Chondrocyte (in vitro differentiated cells): Measurements from ENCODE around the gene GREB1. TPM values are rescaled to one million over a fixed set of nuclear protein-coding genes. Genes with fewer than 3 reads are reported as not detected.
A peak's percentile ranks its signal among the peaks of the same experiment; 100 is the strongest.

Experiments used
- DNase-seq: peaks from one replicate; pipeline ENCODE4 v3.0.0; 2021; ENCODE audit warnings: mixed read lengths, low spot score
- H3K27ac Mint-ChIP-seq: one replicate; pipeline ENCODE4 v1.8.0; 2021; ENCODE audit warnings: mild to moderate bottlenecking, moderate library complexity, mixed read lengths; ENCODE audit not compliant: unreplicated experiment
- H3K27me3 Mint-ChIP-seq: 2 replicates; pipeline ENCODE4 v1.8.0; 2021; ENCODE audit warnings: low read depth, mixed read lengths
- H3K36me3 Mint-ChIP-seq: 2 replicates; pipeline ENCODE4 v1.8.0; 2021; ENCODE audit warnings: low read depth, mixed read lengths
- H3K4me1 Mint-ChIP-seq: 2 replicates; pipeline ENCODE4 v1.8.0; 2021; ENCODE audit warnings: low read depth, mild to moderate bottlenecking, mixed read lengths
- H3K4me3 Mint-ChIP-seq: one replicate; pipeline ENCODE4 v1.8.0; 2021; ENCODE audit warnings: mild to moderate bottlenecking, moderate library complexity, mixed read lengths; ENCODE audit not compliant: unreplicated experiment
- H3K9me3 Mint-ChIP-seq: 2 replicates; pipeline ENCODE4 v1.8.0; 2021; ENCODE audit warnings: low read depth, mixed read lengths
- total RNA-seq: library from RNA; stranded (reverse); gene quantifications from 3 replicates; pipeline ENCODE4 v1.2.1, GENCODE V29; 2021
- TF ChIP-seq, protein P1 (sequence below): fragments of 200-600 bp; sonication (generic); IDR thresholded peaks from 2 replicates; pipeline ENCODE4 v1.5.0; 2021; ENCODE audit warnings: antibody characterized with exemption, mild to moderate bottlenecking, moderate library complexity

The GREB1 gene
- total RNA-seq, 1 donor from 2014 or later: 0.52 TPM

DNA sequence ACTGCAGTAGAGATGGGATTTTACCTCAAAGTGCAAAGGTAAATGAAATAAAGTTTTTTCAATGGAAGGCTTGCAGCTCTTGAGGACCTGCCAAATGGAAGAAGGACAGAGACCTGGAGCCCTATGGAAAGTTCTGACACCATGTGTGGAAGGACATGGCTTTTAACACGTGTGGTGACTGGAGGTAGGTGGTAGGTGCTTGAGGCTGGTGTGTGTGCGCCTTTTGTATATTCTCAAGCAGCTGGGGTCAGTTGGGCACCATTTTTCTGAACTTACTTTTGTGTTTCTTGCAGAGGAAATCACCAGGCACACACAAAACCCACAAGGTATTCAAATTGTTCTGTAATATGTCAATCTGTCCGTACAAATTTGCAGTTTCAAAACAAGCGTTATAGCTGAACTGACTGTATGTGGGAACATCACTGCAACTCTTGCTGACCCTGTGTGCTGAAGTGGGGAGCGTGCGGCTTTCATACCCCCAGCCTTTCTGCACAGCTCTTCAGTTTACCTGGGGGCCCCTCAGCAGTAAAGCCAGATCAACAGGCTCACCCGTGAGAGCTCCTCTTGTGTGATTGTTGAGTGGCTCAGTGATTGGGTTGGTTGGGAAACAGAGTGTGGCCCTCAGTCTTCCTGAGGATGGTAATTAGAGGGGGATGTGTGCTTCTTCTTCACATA lies 363 bp downstream of the GREB1 start:
- TF ChIP-seq, protein P1, sequence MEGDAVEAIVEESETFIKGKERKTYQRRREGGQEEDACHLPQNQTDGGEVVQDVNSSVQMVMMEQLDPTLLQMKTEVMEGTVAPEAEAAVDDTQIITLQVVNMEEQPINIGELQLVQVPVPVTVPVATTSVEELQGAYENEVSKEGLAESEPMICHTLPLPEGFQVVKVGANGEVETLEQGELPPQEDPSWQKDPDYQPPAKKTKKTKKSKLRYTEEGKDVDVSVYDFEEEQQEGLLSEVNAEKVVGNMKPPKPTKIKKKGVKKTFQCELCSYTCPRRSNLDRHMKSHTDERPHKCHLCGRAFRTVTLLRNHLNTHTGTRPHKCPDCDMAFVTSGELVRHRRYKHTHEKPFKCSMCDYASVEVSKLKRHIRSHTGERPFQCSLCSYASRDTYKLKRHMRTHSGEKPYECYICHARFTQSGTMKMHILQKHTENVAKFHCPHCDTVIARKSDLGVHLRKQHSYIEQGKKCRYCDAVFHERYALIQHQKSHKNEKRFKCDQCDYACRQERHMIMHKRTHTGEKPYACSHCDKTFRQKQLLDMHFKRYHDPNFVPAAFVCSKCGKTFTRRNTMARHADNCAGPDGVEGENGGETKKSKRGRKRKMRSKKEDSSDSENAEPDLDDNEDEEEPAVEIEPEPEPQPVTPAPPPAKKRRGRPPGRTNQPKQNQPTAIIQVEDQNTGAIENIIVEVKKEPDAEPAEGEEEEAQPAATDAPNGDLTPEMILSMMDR: no peak
- H3K36me3 Mint-ChIP-seq: no peaks in the 10 kb centered on the region
- H3K27me3 Mint-ChIP-seq: peaks cover 42% of the 10 kb centered on the region
- no peak overlapping the region for H3K4me3 Mint-ChIP-seq
- no peak for DNase-seq
- H3K27ac Mint-ChIP-seq: no peak overlapping the region
- peaks cover under 1% of the 10 kb centered on the region for H3K4me1 Mint-ChIP-seq
- H3K9me3 Mint-ChIP-seq: no peaks in the 10 kb centered on the region

DNA sequence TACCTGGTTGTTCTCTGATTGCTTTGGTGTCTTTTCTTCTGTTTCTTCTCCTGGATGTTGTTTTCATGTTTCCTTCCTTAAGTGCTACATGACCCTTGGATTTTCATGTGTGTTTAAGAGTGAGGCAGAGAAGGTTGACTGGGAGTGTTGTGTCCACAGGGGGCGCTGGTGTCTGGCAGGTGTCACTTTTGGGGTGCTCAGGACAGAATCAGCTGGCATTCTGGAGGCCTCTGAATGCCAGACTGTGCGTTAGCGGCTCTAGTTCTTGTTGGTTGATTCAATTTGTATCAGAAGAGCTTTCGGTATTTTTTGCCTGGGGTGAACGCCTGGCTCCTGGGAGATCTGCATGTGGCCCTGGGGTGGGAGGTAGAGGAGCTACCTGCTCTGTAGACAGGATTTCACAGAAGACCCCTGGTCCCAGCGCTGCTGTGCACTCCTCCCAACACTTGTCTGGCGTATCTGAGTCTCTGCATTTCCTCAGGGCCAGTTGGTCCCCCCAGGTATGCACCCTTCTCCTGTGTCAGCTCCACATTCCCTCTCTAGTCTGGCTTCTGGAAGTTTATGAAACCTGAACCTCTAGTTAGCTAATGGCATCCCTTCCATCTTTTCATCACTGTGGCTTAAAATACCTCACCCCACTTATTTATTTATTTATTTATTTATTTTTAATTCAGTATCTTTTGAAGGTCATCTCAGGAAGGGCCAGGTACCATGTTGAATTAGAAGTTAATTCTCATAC lies 1.1 kb downstream of the GREB1 start:
- Mint-ChIP-seq H3K4me1 (peaks cover 4% of the 10 kb centered on the region), H3K27me3 (peaks cover 45% of the 10 kb centered on the region), H3K36me3 (no peaks in the 10 kb centered on the region), H3K9me3 (no peaks in the 10 kb centered on the region), H3K27ac (no peak overlapping the region), H3K4me3 (no peak overlapping the region)
- TF ChIP-seq, protein P1: peak; percentile 32
- no peak for DNase-seq

DNA sequence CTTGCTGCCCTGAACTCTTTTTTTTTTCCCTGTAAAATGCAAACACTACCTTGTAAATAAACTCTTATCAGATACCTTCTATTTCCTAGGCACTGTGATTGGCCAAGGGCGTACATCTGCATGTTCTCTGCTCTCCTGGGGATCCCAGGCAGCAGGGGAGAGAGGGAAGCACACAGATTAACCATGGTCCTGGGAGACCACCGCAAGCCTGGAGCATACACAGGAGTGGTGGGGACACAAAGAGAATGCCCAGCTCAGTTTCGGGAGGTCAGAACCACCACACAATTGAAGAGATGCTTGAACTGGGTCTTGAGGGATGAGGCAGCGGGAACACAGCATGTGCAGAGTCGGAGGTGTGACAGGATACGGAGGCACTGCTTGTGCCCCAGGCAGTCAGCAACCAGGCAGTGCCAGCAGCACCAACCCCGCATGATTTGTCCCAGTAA lies 2.1 kb downstream of the GREB1 start:
- TF ChIP-seq, protein P1: no peak
- H3K27me3 Mint-ChIP-seq: peaks cover 52% of the 10 kb centered on the region
- no peaks in the 10 kb centered on the region for H3K9me3 Mint-ChIP-seq
- H3K4me1 Mint-ChIP-seq: peaks cover 4% of the 10 kb centered on the region
- H3K4me3 Mint-ChIP-seq: no peak overlapping the region
- no peak overlapping the region for H3K27ac Mint-ChIP-seq
- no peaks in the 10 kb centered on the region for H3K36me3 Mint-ChIP-seq
- no peak for DNase-seq

DNA sequence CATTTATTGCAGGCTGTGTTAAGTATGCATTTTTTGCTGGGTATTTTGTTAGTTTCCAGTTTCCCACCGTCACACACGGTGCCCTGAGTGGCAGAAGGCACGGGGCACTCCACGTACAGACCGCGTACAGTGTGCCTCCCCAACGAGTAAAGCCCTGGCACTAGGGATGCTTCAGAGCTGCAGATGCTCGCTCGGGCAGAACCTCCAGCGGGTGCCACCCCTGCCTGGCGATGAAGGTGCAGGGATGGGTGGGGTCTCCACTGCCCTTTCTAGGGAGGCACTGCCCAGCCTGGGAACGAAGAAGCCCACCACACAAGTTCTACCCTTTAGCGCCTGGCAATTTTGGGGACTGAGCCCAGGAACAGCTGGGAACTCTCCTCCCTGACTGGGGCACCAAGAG lies 4.1 kb downstream of the GREB1 start:
- Mint-ChIP-seq H3K4me3 (no peak overlapping the region), H3K4me1 (peaks cover 4% of the 10 kb centered on the region), H3K9me3 (no peaks in the 10 kb centered on the region)

More for the DNA sequence above, 4.1 kb downstream of the GREB1 start:
- Mint-ChIP-seq H3K27me3 (peaks cover 44% of the 10 kb centered on the region), H3K27ac (no peak overlapping the region), H3K36me3 (no peaks in the 10 kb centered on the region)
- TF ChIP-seq, protein P1: no peak
- DNase-seq: no peak
